Gastrocnemius medialis (tissue), 4 donors: ENCODE measurements around the gene ATG4B.

ENCODE experiments used
- CTCF ChIP-seq, 5 experiments: fragments of 450-650 bp in 3 of 5; fragments of 200-600 bp in 2 of 5; sonication (generic) in 2 of 5; IDR thresholded peaks in 4 of 5; conservative IDR thresholded peaks in 1 of 5; 1 replicate in 4 of 5; 2 replicates in 1 of 5; pipeline ENCODE4 v1.5.1; 2016 to 2019; ENCODE audit warnings: antibody characterized with exemption in 5 of 5, mild to moderate bottlenecking in 3 of 5, moderate library complexity in 3 of 5
- POLR2A ChIP-seq, 2 donors: fragments of 450-650 bp; IDR thresholded peaks; one replicate each; pipeline ENCODE4 v1.6.1; 2017; ENCODE audit warnings: antibody characterized with exemption in 2 of 2, mild to moderate bottlenecking in 2 of 2, moderate library complexity in 2 of 2

GRCh38 chr2:241655516-241656189 lies 18.2 kb downstream of the ATG4B start:
- TF ChIP-seq CTCF (IDR thresholded peaks at IDR 0.05 in 4 of 5, conservative IDR thresholded peaks at IDR 0.05 in 1 of 5) (no peak), POLR2A (IDR thresholded peaks at IDR 0.05) (no peak)
